Renal cortex interstitium (tissue), 11 donors: ENCODE measurements around the gene CRYBA4. TPM values are rescaled to one million over a fixed set of nuclear protein-coding genes. Genes with fewer than 3 reads are reported as not detected.

Source experiments
- DNase-seq, 11 donors: peaks; one replicate each; pipeline ENCODE4 v3.0.0-alpha.2; 2013; ENCODE audit warnings: low read depth in 9 of 11, low spot score in 4 of 11; ENCODE audit errors: extremely low read depth in 1 of 11
- polyA plus RNA-seq, 3 donors: library from polyadenylated mRNA; unstranded; fragments of 120-200 nt; gene quantifications; one replicate each; pipeline ENCODE4 v1.2.1, GENCODE V29; 2013; ENCODE audit not compliant: insufficient read length in 3 of 3

Gene CRYBA4
- polyA plus RNA-seq, 3 donors: 0.18 TPM; not detected in 2

DNA sequence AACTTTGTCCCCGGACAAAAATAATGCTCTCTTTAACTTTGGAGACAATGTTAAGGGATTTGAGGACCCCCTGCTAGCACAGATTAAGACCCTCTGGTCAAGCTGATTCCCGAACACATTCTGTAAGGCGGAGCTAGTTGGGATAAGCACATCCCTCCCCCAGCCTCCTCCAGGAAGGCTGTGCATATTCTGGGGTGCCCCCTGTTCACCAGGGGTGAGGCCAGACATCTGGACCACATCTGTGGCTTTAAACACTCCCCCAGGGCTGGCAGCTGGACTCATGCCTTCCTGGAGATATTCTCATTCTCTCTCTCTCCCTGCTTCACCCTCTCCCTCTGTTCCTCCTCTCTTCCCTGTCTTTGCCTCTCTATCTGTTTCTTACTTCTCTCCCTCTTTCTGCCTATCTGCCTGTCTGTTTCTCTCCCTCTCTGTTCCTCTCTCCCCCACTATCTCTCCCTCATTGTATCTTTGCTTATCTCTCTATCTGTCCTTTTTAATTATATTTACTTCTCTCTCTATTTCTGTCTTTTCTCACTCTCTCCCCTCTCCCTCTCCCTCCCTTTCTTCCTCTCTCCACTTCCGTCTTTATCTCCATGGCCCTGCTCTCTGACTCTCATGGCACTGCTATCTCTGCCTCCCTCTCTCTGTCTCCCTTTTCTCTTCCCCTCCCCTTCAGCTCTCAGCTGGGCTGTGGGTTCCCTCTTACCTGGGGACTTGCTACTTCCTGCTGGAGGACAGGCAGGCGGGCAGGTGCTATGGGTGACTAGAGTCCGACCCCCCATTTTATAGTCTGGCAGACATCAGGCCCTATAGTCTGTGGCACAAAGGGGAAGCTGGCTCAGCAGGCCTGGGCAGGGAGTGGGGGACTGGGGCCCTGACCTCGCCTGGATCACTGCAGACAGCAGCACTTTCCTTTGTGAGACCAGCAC lies 4.2 kb upstream of the CRYBA4 start, which contains the start of gene CRYBB1:
TSS of gene CRYBB1 (minus strand) at position 757 of the 929 bp plus-strand sequence. CDS start 1,708 bp downstream, outside the sequence.
- DNase-seq: no peak

DNA sequence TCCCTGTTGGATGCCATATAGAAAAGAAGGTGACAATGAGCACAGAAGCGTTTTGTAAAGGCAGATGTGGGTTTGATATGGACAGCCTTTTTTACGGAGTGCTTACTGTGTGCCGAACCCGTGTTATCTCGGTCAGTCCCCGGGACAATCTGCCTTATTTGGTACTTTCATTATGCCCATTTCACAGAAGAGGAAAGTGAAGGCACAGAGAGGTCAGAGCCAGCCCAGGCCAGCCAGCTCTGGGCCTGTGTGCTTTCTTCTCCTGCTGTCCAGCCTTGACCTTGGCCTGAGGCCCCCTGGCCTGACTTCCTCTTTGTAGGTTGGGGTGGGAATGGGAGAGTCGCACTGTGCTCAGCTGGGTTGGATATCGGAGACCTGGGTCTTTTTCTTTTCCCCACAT lies 3.3 kb upstream of the CRYBA4 start:
- no peak for DNase-seq

DNA sequence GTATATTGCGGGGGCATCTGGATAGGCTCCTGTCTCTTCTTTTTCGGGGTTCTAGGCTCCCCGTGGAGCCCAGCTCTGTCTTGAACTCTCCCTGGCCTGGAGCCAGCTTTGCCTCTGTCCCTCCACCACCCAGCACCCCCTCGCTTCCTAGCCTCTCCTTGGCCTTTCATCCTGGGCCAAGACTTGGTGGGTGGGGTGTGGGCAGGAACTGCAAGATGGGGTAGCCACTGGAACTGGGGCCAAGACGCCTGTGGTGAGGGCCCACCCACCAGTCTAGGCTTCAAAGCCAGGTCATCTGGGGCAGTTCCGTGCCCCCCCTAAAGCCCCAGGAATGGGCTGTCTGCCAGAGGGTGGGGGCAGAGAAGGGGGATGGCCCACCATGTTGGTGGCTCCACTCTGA lies 2.3 kb upstream of the CRYBA4 start:
- no peak for DNase-seq

DNA sequence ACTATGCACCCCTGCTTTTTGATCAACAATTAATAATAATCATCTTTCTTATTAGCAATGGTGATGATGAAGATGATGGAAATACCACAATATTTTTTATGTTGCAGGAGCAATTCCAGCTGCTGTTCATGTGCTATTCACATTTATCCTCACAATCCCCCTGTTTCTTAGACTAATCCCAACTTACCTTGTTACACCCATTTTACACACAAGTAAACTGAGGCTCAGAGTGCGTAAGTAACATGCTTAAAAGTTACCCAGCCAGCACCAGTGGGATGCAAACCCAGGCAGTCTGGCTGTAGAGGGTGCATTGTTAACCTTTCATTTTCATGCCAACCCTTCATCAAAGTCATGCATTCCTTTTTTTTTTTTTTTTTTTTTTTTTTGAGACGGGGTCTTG lies 1.6 kb upstream of the CRYBA4 start:
- no peak for DNase-seq

DNA sequence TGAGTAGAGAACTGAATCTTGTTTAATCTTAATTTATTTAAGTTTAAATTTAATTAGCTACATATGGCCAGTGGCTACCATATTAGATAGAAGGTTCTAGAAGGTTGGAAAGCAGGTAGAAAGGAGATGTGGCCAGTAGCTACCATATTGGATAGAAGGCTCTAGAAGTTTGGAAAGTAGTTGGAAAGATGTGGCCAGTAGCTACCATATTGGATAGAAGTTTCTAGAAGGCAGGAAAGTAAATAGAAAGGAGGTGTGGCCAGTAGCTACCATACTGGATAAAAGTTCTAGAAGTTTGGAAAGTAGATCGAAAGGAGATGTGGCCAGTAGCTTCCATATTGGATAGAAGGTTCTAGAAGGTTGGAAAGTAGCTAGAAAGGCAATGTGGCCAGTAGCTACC lies 2.2 kb downstream of the CRYBA4 start:
- no peak for DNase-seq

DNA sequence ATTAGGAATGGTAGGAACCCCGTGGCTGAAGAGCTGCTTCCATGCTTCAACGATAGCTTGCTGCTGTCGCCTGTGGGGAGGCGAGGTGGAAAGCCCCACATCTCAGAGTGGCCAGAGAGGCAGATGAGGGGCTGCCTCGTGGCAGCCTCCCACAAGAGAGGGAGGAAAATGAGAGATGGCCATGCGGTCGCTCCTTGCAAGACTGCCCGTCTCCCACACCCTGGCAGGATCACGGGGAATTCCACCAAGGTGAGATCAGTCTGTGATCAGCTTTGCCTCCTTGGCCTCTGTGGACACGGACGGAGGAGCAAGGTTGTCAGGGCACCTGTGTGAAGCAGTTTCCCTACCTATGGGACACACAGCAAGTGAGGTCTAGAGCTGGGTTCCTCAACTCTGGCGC lies 3.0 kb downstream of the CRYBA4 start:
- DNase-seq: no peak

DNA sequence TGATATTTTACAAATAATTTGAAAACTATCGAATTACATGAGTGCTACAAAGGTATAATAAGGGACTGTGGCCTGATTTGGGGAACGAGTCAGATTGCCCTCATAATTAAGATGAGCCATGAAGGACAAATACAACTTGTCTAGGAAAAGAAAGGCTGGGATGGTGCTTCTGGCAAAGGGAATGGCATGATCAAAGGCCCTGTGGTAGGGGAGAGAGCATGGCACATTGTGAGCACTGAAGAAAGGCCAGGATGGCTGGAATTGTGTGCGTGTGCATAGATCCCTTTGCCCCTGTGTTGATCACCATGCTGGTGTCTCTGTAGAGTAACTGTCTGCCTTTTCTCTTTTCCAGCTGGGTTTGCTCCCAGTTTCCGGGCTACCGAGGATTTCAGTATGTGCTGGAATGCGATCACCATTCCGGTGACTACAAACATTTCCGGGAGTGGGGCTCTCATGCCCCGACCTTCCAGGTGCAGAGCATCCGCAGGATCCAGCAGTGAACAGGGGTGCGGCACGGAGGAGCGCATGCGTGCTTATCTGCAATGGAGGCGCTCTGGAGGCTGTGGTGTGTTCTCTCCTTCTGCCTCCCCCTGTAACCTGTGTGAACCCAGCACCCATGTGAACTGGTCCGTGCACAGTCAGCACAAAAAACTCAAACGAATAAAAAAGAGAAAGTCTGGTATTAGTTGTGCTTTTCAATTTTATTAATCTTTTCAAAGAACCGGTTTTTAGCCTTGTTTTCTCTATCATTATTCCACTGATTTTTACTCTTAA lies 8.4 kb downstream of the CRYBA4 start:
- no peak for DNase-seq

DNA sequence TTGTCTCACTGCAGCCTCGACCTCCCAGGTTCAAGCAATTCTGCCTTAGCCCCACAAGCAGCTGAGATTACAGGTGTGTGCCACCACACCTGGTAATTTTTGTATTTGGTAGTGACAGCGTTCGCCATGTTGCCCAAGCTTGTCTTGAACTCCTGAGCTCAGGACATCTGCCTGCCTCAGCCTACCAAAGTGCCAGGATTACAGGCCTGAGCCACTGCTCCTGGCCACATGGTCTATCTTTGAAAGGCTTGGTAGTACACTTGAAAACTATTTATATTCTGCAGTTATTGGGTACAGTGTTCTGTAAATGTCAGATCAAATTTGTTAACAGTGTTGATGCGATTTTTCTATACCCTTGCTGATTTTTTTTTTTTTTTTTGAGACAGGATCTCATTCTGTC lies 9.5 kb downstream of the CRYBA4 start:
- DNase-seq: no peak

DNA sequence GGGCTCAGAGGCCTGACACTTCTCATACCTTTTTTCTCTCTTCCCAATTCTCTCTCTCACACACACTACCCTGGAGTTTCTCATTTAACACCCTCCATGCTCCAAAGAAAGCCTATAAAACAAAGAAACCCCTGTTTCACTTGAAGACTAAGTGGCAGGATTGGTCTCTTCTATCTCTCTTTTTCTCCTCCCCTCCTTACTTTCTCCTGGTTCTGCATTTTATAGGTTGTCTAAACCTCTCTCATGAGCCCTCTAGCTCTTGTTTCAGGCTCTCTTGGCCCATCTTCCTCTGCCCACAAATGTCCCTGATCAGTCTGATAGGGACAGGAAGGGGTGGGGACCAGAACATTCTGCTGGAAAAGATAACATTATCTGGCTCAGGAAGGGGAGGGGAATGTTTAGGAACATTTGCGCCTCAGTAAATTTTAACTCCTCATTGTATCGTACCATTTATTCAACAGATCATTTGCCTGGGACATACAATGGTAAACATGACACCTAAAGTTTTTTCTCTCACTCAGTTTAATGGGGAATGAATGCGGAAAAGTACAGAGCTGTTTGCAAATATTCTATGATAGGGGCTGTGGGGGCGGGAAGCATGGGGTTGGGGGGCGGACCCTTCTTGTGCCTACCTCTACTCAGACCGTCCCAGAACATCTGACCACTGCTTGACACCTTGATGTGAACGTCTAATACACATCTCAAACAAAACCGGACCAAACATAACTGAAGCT lies 10.8 kb downstream of the CRYBA4 start:
- DNase-seq: no peak

DNA sequence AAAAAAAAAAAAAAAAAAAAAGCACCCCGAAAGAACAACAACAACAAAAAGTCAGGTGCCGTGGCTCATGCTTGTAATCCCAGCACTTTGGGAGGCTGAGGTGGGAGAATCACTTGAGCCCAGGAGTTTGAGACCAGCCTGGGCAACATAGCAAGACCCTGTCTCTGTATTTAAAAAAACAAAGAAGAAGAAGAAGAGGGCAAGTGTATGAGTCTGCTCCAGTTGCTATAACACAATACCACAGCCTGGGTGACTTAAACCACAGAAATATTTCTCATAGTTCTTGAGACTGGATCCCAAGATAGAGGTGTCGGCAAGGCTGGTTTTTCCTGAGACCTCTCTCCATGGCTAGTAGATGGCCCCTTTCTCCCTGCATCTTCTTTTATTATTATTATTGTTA lies 12.4 kb downstream of the CRYBA4 start:
- no peak for DNase-seq

DNA sequence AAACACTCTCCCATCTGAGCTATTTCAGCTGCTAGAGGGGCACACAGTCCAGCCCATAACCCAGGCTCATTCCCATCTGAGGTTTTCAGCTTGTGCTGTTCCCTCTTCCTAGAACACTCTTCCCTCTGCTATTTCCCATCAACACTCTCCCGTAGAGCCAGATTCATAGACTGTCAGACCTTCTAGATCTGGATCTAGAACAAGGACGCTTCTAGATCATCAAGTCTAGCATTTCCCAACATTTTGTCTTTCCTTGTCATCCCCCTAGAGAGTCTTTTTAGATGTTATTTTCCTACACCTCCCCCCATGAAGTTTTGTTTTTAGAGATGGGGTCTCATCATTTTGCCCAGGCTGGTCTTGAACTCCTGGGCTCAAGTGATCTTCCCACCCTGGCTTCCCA lies 13.4 kb downstream of the CRYBA4 start:
- no peak for DNase-seq

DNA sequence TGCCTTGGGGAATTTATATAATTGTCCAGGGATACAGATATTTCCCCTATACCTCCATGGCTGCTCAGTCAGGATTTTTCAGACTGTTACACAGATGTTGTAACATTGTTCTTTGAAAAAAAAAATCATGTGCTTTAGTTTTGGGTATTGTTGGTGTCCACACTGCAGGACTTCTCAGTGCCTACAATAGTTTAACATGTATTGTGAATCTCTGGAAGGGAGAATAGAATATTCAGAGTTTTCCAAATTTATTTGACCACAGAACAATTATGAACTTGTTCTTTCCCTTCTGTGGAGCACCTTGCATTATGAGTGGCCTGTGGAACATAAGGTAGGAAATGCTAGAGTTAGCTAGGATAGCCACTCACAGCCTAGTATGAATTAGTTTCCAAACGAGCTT lies 14.5 kb downstream of the CRYBA4 start:
- no peak for DNase-seq

DNA sequence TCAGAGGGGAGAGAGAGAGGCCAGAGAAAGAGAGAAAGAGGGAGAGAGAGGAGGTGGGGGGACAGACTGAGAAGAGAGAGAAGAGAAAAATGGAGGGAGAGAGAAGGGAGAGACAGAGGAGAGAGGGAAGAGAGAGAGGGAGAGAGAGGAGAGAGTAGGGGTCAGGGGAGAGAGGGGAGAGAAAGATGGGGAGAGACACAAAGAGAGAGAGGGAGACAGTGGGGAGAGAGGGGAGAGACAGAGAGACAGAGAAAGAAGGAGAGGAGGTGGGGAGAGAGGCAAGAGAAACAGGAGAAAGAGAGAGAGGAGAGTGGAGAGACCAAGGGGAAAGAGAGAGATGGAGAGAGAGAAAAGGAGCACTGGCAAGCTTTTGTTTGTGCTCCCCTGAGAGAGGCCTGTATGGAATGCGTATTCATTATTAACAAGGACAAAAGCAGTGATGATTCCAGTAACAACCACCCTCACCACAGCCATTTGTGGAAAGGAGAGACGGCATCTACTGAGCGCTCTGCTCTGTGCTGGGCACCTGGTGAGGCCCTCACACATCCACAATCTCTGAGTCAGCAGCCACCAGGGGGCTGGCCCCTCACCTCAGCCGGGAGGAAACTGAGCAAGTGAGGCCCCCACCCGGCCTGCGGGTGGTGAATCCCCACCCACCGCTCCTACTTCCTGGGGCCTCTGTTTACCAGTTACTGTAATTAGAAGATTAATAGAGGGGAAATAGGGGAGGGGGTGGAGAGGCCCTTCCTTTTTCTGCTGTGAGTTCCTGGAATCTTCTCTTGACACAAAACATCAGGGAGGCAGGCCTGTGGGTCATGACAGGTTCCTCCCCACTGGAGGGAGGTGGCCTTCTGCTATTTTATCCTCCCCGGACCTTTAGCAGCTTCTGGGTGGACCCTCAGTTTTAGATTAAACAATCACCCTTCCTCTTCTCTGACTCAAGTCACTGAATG lies 21.0 kb downstream of the CRYBA4 start:
- DNase-seq: no peak

DNA sequence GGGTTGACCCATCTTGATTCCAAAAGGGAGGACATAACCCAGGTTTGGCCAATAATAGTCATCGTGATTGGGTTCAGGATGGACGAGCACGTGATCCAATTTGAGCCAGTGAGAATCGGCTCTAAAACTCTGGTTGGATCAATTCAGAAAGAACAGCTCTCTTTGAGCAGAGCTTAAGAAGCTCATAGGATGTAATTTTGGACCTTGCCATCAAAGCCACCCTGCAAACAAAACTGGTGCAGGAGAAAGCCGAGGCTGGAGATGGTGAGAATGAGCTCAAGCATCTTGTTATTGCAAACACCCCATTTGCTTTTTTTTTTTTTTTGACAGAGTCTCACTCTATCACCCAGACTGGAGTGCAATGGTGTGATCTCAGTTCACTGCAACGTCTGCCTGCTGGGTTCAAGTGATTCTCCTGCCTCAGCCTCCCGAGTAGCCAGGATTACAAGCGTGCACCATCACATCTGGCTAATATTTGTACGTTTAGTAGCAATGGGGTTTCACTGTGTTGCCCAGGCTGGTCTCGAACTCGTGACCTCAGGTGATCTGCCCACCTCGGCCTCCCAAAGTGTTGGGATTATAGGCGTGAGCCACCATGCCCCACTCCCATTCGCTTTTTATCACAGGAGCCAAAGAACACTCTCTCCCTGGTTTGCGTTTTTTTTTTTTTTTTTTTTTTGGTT lies 21.8 kb downstream of the CRYBA4 start:
- no peak for DNase-seq

DNA sequence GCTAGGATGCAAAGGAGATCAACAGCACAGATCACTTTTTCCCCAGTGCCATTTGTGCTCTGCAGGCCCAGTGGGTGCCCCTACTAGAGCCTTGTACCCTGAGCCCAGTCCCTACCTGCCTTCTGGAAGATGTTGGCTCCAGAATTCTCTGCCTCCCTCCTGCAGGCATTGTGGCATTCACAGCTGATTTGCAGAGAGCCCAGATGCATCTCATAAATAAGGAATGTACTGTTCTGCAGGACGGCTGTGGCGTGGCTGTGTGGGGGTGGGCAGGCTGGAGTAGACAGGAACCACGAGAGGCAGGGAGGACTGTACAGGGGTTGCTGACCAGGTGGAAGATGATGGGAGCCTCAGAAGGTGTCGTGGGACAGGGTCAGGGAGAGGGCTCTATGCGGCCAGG lies 24.4 kb downstream of the CRYBA4 start:
- DNase-seq: no peak

DNA sequence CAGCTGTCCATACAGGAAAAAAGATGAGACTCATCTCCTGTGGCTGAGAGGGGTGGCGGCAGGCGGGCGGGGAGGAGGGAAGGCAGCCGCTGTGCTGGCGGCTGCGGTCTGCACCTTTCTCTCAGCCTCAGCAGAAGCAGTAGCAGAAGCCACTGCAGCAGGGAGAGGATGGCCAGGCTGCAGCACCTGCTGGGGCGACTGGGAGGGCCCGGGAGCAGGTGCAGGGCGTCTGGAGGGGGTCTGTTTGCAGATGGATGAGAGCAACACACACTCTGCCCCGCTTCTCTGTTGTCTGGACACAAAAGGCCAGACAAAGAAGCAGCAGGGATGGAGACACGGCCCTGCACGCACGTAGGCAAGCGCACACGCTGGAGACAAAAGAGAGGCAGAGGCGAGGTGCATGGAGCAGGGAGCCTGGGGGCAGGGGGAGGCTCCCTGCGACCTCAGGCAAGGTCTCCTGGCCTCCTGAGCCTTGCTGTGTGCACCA lies 26.3 kb downstream of the CRYBA4 start:
- DNase-seq: no peak

DNA sequence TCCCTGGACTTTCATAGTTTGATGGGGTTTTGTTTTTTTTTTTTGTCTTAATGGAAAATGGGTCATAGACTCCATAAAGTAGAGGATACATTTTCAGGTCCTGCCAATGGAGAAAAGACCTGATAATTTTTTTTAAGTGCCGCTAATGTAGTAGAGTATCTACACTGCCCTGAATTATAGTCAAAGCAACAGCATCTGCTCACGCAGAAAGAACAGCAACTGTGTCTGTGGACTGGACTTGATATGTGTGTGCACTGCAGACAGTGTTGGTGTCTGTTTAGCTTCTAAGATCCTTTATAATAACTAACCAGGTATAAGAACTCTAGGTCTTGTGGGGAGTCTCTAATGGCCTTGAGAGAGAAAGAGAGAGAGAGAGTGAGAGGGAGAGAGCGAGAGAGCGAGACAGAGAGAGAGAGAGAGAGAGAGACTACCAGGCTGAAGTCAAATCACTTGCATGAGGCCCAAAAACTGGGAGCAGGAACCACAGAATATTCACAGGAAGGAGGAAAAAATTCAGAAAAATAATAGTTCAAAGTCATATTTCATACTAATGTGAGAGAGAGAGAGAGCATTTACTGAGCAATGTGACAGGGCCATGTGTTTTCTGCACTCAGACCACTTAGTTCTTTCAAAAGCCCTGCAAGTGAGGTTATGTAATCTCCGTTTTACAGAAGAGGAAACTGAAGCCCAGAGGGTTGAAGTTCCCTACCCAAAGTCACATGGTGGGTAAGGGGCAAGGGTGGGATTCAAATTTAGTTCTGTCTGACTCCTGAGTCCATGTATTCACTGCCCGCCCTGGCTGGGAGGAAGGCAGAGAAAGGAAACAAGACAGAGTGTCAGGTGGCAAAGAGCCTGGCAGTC lies 27.0 kb downstream of the CRYBA4 start:
- DNase-seq: no peak
